Fibroblast of lung (primary cell): ENCODE measurements around the gene PRELID1. TPM values are rescaled to one million over a fixed set of nuclear protein-coding genes. Genes with fewer than 3 reads are reported as not detected.

Source experiments
- DNase-seq, 2 donors: peaks; one replicate each; pipeline versions ENCODE4 v3.0.0 to v3.0.0-alpha.2; 2010; ENCODE audit warnings: low read depth in 2 of 2
- H2AFZ ChIP-seq: 2 replicates; pipeline ENCODE4 v1.5.1; 2012; ENCODE audit warnings: low read length, control low read depth, inconsistent platforms
- H3K27ac ChIP-seq: 2 replicates; pipeline ENCODE4 v1.5.1; 2011; ENCODE audit warnings: low read length, control low read depth; ENCODE audit not compliant: insufficient read depth
- H3K27me3 ChIP-seq: 2 replicates; pipeline ENCODE4 v1.5.1; 2011; ENCODE audit warnings: mild to moderate bottlenecking, low read length; ENCODE audit not compliant: control insufficient read depth, insufficient read depth
- H3K36me3 ChIP-seq: 2 replicates; pipeline ENCODE4 v1.5.1; 2011; ENCODE audit warnings: low read length; ENCODE audit not compliant: control insufficient read depth, insufficient read depth
- H3K4me1 ChIP-seq: 2 replicates; pipeline ENCODE4 v1.5.1; 2011; ENCODE audit warnings: low read length; ENCODE audit not compliant: control insufficient read depth, insufficient read depth; ENCODE audit errors: extremely low read depth
- H3K4me2 ChIP-seq: 2 replicates; pipeline ENCODE4 v1.5.1; 2011; ENCODE audit warnings: low read length, control low read depth; ENCODE audit not compliant: insufficient read depth; ENCODE audit errors: extremely low read depth
- H3K4me3 ChIP-seq, 4 experiments: fragments of 200-600 bp in 1 of 4; sonication (generic) in 1 of 4; replicated peaks in 1 of 4; 2 replicates each; pipeline ENCODE4 v1.5.1; 2011 to 2016; ENCODE audit warnings: low read length in 4 of 4, low read depth in 3 of 4, mild to moderate bottlenecking in 3 of 4, control low read depth in 2 of 4, inconsistent platforms in 1 of 4, mixed read lengths in 1 of 4; ENCODE audit not compliant: insufficient read depth in 1 of 4; ENCODE audit errors: control extremely low read depth in 1 of 4
- H3K79me2 ChIP-seq: 2 replicates; pipeline ENCODE4 v1.5.1; 2012; ENCODE audit warnings: mild to moderate bottlenecking, low read length, inconsistent platforms; ENCODE audit not compliant: control insufficient read depth, insufficient read depth
- H3K9ac ChIP-seq: 2 replicates; pipeline ENCODE4 v1.5.1; 2011; ENCODE audit warnings: mild to moderate bottlenecking, low read length, control low read depth; ENCODE audit not compliant: insufficient read depth
- H3K9me3 ChIP-seq: 2 replicates; pipeline ENCODE4 v1.5.1; 2012; ENCODE audit warnings: low read depth, low read length; ENCODE audit not compliant: control insufficient read depth, insufficient read depth
- H4K20me1 ChIP-seq: 2 replicates; pipeline ENCODE4 v1.5.1; 2011; ENCODE audit warnings: low read length; ENCODE audit not compliant: control insufficient read depth, insufficient read depth; ENCODE audit errors: extremely low read depth
- CTCF ChIP-seq, 2 donors: IDR thresholded peaks in 1 of 2; conservative IDR thresholded peaks in 1 of 2; 1 replicate in 1 of 2; 2 replicates in 1 of 2; pipeline ENCODE4 v1.5.1; 2011 to 2012; ENCODE audit warnings: low read length in 2 of 2, control low read depth in 1 of 2, inconsistent platforms in 1 of 2, low read depth in 1 of 2, mild to moderate bottlenecking in 1 of 2
- EZH2 ChIP-seq: IDR thresholded peaks from 2 replicates; pipeline ENCODE4 v1.5.1; 2012; ENCODE audit warnings: low read length, control low read depth, mild to moderate bottlenecking; ENCODE audit errors: missing control alignments
- polyA plus RNA-seq, 2 donors: library from polyadenylated mRNA; depleted of rRNA in 1 of 2; stranded (reverse) in 1 of 2; unstranded in 1 of 2; fragments of >200 nt; gene quantifications; 2 replicates each; pipeline ENCODE4 v1.2.1, GENCODE V29; 2011 to 2012; ENCODE audit warnings: missing spikeins in 1 of 2
- total RNA-seq: library from RNA; depleted of rRNA; stranded (reverse); fragments of >200 nt; gene quantifications from 2 replicates; pipeline ENCODE4 v1.2.1, GENCODE V29; 2014

Gene PRELID1
- total and polyA plus RNA-seq, 2 donors (not counting 1 experiment from before 2014, with no cell fraction given), result 64.2 to 145 TPM

DNA sequence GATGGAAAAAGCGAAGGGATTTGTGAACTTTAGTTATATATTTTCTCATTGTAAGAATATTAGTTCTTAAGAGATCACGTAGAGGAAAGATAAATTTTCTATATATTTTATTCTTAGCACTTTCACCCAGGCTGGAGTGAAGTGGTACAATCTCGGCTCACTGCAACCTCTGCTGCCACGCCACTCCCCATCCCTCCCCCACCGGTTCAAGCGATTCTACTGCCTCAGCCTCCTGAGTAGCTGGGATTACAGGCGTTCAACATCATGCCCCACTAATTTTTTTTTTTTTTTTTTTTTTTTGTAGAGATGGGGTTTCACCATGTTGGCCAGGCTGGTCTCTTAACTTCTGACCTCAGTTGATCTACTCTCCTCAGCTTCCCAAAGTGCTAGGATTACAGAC is 42.6 kb upstream of the PRELID1 start:
- H3K9me3 ChIP-seq, result no peaks in the 10 kb centered on the region
- H3K36me3 ChIP-seq, result peaks cover 9% of the 10 kb centered on the region
- H3K9ac ChIP-seq, result no peak overlapping the region
- H3K27ac ChIP-seq, result no peak overlapping the region
- no peaks in the 10 kb centered on the region for H3K27me3 ChIP-seq
- no peak overlapping the region for H3K4me3 ChIP-seq
- no peaks in the 10 kb centered on the region for H3K79me2 ChIP-seq
- no peaks in the 10 kb centered on the region for H3K4me1 ChIP-seq
- H4K20me1 ChIP-seq, result no peaks in the 10 kb centered on the region
- no peak for TF ChIP-seq CTCF (conservative IDR thresholded peaks at IDR 0.05 in 1 of 2, IDR thresholded peaks at IDR 0.05 in 1 of 2; ENCODE audit: low read depth in 1 of 2, low read length in 2 of 2)
- TF ChIP-seq EZH2, result no peak
- no peak overlapping the region for H2AFZ ChIP-seq
- no peak for DNase-seq
- H3K4me2 ChIP-seq, result no peak overlapping the region

- Histone ChIP-seq H4K20me1 (no peaks in the 10 kb centered on the region), H3K4me1 (no peaks in the 10 kb centered on the region), H2AFZ (no peak overlapping the region), H3K9me3 (no peaks in the 10 kb centered on the region), H3K27me3 (no peaks in the 10 kb centered on the region), H3K79me2 (no peaks in the 10 kb centered on the region), H3K4me3 (no peak overlapping the region), H3K36me3 (peaks cover 14% of the 10 kb centered on the region), H3K9ac (no peak overlapping the region), H3K4me2 (no peak overlapping the region), H3K27ac (no peak overlapping the region)
- no peak for TF ChIP-seq CTCF (conservative IDR thresholded peaks at IDR 0.05 in 1 of 2, IDR thresholded peaks at IDR 0.05 in 1 of 2; ENCODE audit: low read depth in 1 of 2, low read length in 2 of 2)
- TF ChIP-seq EZH2, result no peak
- no peak for DNase-seq
Observed at GRCh38 chr5:177261510-177261909, 42.1 kb upstream of the PRELID1 start.

DNA sequence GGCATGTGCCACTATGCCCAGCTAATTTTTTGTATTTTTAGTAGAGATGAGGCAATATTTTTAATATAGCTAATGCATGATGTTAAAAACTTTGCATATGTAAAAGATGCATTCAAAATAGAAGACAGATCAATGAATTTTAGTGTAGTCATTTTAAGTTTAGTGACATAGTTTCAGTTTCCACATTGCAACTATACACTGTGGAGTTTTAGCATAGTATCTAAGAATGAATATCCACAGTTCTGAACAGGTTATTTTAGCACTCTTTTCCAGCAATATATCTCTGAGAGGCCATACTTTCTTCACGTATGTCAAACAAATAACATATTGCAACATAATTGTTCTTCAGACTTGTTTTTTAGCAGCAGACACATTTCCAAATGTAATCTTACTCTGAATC is 39.4 kb upstream of the PRELID1 start:
- DNase-seq, result no peak
- peaks cover 16% of the 10 kb centered on the region for H3K36me3 ChIP-seq
- H3K27ac ChIP-seq, result no peak overlapping the region
- no peak overlapping the region for H3K9ac ChIP-seq
- TF ChIP-seq EZH2 (no peak), CTCF (conservative IDR thresholded peaks at IDR 0.05 in 1 of 2, IDR thresholded peaks at IDR 0.05 in 1 of 2; ENCODE audit: low read depth in 1 of 2, low read length in 2 of 2) (no peak)
- H3K4me1 ChIP-seq, result no peaks in the 10 kb centered on the region
- H3K79me2 ChIP-seq, result no peaks in the 10 kb centered on the region
- H2AFZ ChIP-seq, result no peak overlapping the region
- H3K9me3 ChIP-seq, result no peaks in the 10 kb centered on the region
- H4K20me1 ChIP-seq, result no peaks in the 10 kb centered on the region
- H3K4me2 ChIP-seq, result no peak overlapping the region
- no peak overlapping the region for H3K4me3 ChIP-seq
- H3K27me3 ChIP-seq, result no peaks in the 10 kb centered on the region
